Embryonic facial prominence (tissue), 1 donor: ENCODE data around the gene MAP3K10.
"Not testable (repeated sequence)": the region's sequence is repeated elsewhere in the genome, so short reads cannot be mapped to it uniquely, and the experiment has no call there.

Experiments
- DNase-seq: peaks from one replicate; pipeline ENCODE4 v3.0.0-alpha.2; 2016; ENCODE audit errors: extremely low spot score

MAP3K10 gene

DNA sequence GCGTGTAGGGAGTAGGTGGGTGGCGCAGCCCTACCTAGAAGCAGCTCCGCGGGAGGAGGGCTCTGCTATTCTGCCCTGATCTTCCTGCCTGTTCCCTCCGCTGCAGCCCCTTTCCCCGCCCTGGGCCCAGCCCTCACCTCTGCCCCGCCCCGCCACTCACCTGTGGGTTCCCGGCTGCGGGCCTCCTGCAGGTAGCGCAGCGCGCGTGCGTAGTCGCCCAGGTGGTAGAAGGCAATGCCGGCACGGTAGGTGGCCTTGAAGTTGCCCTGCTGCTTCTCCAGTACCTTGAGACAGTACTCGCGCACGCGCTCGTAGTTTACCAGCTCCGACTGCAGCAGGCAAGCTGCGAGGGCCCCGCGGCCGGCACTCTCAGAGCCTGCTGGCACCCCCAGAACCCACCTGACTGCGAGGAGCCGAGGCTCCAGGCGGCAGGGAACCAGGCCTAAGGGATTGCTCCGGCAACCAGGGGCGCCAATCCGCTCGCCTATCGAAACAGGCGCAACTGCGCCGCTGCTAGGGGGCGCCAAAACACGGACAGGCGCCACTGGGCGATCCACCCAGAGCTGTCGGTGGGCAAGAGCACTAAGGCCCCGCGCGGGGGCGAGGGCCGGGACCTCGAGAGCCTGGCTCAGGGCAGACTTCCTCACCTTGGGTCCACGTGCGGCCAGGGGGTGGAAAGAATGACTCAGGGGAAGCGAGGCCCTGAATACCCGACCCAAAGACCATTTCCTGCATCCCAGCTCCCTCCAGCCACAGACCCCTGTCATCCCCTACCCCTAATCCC lies 26.0 kb downstream of the MAP3K10 start:
- no peak for DNase-seq

DNA sequence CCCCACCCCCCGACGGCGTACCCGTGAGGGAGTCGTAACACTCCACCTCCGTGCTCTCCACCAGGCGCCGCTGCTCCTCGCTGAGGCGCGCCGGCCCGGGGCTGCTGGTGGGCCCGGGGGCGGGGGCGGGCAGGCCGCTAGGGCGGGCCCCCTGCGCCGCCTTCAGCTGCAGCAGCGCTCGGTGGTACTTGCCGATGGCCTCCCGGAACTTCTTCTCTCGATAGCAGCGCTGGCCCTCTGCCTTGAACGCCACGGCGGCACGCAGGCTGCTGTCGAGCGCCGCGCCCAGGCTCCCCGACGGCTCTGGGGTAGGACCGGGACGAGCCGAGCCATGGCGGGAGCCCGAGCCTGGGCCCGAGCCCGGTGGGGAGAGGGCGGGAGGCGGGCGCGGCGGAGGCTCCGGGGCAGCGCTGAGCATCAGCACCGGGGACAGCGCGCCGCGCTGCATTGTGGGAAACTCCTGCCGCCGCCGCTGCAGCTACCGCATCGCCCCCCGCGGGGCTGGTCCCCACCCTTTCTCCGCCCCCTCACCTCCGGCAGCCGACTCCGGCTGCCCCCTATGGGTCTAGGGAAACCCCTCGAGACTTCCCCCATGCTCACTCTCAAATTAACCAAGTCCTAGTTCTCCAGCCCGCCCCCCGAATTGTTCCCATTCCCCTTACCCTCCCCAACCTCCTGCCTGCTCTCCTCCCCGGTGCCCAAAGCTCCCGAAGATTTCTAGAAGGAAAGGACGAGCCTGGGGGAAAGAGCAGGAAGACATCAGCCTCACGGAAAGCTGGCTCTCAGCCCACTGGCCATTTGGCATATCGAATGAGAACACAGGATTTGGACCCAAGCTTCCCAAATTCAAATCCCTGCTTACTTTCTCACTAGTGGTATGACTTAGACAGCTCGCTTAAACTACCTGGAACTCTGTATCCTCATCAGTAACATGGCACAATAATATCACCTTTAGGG lies 27.0 kb downstream of the MAP3K10 start, which contains the start of gene TTC9B:
Gene TTC9B, minus strand, starts transcription at position 451 of the 957 bp plus-strand sequence. Its CDS starts 3 bp downstream, at position 448.
- no peak for DNase-seq

DNA sequence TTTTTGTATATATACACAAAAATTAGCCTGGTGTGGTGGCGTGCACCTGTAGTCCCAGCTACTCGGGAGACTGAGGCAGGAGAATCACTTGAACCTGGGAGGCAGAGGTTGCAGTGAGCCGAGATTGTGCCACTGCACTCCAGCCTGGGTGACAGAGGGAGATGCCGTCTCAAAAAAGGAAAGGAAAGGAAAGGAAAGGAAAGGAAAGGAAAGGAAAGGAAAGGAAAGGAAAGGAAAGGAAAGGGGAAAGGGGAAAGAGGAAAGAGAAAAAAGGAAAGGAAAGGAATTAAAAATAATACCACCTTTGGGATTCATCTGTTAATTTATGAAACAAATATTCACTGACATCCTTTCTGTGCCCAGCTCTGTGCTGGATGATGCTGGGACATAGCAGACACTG lies 27.8 kb downstream of the MAP3K10 start:
- not testable (repeated sequence) for DNase-seq

DNA sequence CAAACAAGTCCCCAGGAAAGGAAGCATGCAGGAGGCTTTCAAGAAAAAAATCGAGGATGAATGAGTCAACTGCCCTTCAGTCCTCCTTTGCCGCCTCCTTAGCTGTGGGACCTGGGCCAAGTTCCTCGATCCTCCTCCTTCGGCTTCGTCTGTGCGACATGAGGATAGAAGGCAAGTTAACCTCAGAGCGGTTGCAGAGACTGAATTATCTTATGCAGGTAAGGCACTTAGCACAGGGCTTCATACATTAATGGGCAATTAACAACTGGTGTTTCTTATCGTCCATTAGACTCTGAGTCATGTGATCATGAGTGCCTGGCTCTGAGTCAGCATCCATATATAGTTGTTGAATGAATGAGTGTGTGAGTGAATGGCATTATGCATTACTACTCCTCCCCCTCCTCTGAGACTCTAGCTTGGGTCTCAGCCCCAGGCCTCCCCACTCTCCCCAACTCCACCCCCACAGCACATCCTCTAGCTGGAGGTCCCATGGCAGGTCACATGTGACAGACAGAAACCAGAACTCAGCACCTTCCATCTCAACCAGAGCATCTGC lies 28.6 kb downstream of the MAP3K10 start:
- DNase-seq, result no peak

DNA sequence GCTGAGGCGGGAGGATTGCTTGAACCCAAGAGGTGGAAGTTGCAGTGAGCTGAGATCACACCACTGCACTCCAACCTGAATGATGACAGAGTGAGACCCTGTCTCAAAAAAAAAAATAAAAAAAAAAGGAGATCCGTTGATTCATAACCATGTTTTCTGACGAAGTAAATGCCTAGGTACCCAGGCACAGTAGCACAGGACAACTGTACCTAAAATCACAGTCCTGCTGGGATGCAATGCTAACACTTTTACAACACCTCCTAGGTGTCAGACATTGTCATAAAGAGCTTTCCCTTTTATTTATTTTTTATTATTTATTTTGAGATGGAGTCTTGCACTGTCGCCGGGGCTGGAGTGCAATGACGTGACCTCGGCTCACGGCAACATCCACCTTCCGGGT lies 29.4 kb downstream of the MAP3K10 start:
- DNase-seq, result no peak

DNA sequence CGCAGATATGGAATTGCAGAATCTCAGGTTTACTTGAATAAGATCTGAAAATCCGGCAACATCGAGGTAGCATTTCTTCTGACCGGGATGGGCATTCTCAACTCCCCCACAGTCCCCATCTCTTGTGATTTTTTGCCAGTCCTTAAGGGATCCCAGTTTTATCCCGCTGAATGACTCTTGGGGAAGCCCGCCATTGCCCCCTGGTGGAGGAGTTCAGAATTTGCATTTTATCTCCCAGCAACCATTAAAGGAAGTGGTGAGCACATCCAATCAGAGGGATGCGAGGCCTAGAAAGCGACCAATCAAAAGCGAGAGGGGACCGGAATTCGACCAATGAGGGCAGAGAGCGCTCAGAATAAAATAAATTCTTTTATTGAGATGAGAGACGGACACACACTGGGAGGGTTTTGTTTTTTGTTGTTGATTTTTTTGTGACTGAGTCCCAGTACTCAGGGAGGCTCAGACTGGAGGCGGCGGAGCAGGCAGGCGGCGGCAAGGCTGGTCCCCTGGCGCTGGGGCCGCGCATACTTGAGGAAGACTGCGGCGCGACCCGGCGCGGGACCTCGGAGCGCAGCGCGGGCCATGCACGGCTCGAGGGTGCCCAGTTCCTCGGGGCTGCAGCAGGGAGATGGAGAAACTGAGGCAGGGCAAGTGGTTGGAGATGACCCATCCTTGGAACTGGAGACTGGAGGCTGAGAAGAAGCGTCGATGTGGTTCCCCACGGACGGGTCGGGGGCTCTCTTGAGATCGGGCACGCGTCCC lies 30.8 kb downstream of the MAP3K10 start:
- no peak for DNase-seq

DNA sequence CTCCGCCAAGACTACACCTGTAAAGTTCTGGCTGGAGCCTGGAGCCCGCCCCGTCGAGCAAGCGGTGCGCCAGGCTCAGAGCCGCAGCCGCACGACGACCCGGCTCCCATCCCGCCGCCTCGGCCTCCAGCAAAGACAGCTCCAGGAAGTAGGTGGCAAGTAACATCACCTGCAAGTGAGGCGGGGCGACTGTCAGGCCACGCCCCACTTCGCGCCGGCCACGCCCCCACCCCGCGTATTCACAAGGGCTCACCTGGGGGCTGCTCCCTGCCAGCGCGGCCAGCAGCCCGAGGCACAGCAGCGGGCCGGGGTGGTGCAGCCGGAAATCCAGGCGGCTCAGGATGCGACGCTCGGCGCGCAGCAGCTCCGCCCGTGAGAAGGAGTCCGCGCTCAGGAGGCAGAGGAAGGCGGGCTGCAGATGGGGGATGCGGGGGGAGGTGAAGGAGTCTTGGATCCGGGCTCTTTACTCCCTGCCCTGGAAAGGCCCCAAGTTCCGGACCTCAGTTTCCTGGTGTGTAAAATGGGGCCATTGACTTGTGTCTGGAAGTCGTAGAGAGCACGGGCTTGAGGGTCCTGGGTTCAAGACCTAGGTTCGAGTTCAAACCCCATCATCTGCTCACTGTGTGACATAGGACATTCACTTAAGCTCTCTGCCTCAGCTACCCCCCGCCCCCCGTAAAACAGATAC lies 32.1 kb downstream of the MAP3K10 start:
- no peak for DNase-seq

DNA sequence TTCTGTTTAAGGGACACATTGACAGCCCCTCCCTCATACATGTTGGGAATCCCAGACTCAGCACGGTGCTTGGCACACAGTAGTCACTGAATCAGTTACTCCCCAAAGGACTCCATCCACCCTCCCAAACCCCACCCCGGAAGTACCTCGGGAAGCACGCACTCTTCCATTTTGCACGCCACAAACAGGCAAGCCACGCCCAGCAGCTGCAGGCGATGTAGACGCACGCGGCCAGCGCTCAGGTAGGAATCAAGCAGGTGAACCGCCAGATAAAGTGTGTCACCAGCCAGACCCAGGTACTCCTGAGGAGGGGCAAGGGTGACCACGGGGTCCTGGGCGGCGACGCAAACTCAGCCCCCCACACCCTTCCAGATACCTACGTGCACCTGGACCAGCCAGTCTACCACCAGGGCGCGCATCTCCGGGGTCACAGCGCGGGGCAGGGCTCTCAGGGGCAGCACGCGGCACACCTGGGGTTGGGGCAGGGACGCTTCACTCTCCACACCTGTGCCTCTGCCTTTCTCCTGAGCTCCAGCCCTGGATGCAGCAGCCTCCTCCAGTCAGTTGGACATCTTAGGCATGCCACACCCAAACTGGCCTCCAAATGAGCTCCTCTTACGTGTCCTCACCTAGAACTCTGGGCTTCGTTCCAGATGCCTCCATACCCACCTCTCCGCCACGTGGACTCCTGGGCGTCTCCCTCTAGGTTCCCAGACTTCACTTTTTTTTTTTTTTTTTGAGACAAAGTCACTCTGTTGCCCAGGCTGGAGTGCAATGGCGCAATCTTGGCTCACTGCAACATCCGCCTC lies 33.3 kb downstream of the MAP3K10 start:
- DNase-seq, result no peak

DNA sequence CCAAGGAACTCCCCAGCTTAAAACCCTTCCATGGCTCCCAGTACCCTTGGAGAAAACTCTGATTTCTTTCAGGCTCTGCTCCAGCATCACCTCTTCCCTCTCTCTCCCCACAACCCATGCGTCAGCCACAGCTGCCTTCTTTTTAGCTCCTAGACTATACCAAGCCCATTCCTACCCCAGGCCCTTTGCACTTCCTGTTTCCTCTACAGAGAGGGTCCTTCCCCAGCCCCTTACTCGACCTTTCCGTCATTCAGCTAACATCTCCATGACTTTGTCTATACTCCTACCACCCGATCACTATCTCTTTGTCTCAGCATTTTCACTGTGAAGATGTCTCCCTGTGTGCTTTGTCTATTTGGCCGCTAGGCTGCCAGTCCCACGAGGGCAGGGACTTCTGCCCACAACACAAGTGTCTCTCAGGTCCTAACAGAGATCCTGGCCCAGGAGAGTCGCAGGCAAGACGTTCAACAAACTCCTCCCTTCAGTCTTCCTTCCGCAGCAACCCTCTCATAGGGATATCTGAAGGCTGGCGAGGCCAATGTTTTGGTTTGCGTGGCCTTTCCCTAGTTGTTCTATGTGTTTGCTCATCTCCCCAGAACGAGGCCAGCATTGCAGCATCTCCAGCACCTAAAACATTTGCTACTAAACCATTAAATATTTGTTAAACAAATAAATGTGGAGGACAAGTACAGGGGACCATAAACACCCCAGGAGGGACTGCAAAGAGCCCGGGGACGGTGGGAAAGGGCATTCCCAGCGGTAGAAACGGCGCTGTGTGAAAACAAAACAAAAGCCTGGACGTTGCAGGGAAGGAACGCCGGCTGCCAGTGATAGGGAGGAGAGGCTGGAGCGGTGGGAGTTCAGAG lies 34.4 kb downstream of the MAP3K10 start:
- DNase-seq, result no peak

DNA sequence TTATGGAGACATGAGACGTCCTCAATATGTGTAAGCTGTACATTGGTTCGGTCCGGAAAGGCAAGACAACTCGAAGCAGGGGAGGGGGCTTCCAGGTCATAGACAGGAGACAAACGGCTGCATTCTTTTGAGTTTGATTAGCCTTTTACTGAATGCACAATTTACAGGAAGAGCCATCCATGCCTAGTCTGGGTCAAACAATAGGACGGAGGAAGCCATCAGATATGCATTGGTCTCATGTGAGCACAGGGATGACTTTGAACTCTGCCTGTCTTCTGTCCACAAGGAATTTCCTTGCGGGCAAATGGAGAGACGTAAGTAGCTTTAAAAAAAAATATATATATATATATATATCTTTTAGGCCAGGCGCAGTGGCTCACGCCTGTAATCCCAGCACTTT lies 37.1 kb downstream of the MAP3K10 start:
- no peak for DNase-seq

DNA sequence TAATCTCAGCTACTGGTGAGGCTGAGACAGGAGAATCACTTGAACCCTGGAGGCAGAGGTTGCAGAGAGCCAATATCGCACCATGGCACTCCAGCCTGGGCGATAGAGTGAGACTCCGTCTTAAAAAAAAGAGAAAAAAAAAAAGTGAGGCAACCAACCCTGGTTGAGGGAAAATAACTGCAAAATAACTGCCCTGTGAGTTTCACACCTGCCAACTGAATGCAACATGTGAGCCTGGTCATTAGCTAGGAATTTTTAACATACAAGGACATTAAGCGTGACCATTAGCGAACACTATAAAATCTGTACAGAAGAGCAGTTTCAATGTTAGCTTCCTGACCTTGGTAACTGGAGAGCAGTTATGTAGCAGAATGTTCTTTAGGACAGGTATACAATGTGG lies 37.6 kb downstream of the MAP3K10 start:
- DNase-seq, result no peak

DNA sequence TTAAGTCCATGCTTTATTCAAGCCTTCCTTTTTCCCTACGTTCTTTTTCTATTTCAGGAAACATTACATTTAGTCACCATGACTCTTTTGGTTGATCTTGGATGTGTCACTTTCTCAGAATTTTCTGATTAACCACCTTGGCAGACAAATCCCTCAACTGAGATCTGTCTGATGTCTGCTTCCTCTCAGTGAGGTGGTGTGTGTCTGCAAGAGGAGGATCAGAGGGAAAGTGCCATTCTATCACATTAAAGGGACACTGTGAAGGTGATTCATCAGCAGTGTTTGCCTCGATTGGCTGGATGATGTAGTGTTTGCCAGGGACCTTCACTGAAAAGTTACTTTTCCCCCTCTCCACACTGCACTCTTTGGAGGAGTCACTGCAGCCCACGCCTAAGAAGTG lies 38.3 kb downstream of the MAP3K10 start:
- no peak for DNase-seq

DNA sequence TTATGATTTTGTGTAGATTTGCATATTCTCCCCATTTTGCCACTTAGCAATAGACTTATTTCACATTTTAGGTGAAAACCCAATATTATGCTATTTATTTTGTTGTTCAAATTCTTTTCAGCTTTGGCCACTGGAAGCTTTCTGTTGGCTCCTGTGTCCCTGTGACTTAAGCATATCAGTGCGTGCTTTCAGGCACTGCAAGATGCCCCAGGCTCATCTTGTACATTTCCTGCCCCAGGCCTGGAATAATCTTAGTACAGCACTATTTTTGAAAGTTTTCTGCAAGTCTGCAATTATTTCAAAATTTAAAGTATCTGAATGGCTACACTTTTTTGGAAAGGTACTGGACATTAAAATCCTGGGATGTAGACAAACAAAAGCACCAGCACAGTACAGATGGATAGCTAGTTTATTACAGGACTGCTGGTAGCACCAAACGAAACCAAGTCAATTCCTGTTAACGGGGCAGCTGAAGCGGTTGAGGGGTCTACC lies 38.7 kb downstream of the MAP3K10 start:
- DNase-seq, result no peak

DNA sequence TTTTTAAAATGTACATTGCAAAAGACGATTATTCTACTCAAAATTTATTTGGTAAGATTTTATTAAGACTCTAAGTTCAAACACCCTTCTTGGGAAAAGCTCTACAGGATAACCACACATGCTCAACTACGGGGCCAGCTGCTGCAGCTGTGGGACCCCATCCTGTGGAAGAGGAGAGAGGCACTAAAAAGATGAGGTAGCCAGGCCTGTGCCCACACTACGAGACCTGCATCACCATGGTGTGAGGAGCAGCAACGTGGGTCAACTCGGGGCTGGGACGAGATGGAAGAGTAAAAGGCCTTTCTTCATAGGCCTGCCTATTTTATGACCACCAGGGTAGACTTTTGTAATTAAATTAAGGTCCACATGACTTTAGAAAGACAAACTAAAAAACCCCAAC lies 39.8 kb downstream of the MAP3K10 start:
- DNase-seq, result no peak

DNA sequence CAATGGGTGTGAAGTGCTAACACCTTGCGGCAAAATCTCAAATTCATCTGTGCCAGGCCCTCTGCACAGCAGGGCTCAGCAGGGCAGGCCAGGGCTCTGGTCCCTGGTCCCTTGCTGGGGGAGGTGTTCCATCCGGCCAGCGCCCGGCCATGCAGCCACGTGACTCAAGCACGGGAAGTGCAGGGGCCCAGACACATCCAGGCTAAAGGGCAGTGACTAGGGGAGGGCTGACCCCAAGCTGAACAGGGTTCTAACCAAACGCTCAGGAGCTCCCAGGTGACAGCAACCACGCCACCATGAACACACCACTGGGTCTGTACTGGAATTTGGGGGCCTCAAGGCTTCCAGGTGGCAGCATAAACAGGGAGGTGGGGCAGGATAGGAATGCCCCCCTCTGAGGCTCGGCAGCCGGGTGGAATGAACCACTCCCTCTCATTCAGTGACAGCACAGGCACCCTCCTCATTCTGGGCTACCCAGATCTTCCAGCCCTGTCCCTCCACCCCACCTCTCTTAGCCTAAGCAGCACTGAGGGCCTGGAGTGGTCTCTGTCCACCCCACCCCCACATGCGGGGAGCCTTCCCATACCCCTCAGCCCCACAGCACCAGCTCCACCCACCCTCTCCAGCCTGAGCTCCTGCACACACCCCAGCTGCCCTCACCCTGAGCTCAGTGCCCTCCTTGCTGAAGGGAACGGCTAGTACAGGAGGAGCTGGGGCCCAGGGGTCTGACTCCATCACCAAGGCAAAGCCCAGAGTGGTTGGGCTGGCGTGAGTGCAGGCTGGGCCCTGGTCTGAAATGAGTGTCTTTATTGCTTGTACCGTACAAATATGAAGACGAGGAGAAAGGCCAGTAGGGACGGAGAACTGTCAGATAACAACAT lies 40.6 kb downstream of the MAP3K10 start:
- no peak for DNase-seq

DNA sequence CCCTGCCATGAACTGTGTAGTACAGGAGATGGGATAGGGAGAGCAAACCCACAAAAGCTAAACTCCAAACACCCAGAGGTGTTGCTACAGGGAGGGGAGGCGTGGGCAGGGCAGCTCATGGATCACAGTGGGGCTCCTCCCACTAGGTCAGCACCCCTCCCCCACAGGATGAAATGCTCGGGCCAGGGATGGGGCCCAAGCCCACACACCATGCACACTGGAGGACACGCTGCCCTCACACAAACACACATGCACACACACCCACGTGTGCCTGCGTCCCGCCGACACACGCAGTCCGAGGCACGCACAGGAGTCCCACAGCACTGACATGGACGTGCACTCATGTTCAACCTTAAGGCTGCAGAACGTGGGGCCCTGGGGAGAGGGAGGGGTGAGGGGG lies 41.3 kb downstream of the MAP3K10 start:
- DNase-seq, result no peak

DNA sequence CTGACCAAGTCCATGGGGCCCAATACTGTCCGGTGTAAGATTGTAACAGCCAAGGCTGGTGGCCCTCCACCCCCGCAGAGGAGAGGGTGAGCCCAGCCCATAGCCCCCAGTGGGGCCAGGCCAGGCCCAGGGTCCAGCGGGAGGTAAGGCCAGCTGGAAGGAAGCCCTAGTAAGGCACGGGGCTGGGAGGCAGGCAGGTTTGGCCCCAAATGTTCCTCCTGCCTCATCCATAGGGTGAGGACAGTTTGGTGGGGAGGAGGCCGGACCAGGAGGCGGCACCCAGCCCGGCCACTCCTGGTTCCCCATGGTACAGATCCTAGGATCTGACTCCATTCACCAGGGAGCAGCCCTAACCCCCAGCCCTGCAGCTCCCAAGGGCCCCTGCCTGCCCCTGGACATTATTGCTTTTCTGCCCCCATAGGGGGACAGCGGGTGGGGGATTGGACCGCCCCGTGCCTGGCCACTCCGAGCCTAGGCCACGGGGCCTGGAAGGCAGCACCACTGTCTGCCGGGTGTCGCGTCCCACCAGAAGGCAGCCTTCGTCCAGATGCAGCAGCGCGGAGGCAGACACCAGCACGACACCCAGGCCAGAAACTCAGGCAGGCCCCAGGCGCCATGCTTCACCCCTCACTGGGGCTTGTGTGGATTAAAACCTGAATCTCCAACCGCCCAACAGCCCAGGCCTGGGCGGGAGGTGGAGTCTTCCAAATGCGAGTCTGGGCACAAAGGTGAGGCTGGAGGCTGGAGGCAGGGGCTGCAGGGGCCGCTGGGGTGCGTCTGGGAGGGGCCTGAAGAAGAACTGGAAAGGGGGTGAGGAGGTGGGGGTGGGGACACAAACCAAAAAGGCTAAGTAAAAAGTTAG lies 42.0 kb downstream of the MAP3K10 start:
- DNase-seq, result no peak
